ENCODE data around the gene CALCA.

Gene CALCA

DNA sequence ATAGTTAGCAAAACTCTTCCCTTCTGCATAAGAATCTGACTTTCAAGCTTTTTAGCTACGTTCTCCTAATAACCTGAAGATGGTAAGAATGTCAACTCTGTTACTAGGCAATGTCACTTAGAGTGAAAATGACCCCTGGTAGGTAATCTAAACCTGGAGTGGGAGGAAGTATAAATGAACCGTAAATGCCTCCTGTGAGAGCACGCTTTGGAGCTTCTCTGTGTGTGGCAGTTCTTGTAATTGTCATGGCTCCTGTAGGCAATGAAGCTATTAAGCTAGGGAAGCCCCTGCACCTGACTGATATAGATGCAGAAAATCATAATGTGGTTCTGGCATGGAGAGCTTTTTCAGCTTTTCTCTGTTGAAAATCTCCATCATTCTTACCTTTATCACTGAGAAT, 29.4 kb downstream of the CALCA start:
- TF ChIP-seq, protein P1, sequence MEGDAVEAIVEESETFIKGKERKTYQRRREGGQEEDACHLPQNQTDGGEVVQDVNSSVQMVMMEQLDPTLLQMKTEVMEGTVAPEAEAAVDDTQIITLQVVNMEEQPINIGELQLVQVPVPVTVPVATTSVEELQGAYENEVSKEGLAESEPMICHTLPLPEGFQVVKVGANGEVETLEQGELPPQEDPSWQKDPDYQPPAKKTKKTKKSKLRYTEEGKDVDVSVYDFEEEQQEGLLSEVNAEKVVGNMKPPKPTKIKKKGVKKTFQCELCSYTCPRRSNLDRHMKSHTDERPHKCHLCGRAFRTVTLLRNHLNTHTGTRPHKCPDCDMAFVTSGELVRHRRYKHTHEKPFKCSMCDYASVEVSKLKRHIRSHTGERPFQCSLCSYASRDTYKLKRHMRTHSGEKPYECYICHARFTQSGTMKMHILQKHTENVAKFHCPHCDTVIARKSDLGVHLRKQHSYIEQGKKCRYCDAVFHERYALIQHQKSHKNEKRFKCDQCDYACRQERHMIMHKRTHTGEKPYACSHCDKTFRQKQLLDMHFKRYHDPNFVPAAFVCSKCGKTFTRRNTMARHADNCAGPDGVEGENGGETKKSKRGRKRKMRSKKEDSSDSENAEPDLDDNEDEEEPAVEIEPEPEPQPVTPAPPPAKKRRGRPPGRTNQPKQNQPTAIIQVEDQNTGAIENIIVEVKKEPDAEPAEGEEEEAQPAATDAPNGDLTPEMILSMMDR (IDR thresholded peaks at IDR 0.05; ENCODE audit: low read depth, low read length, missing control alignments): no peak
- no peak overlapping the region for H3K4me3 ChIP-seq (replicated peaks; ENCODE audit: low read depth, low read length)
- DNase-seq (ENCODE audit: extremely low read depth, low read depth): no peak

- TF ChIP-seq, protein P1 (IDR thresholded peaks at IDR 0.05; ENCODE audit: low read depth, low read length, missing control alignments): no peak
Observed at GRCh38 chr11:14938936-14939335, 33.2 kb downstream of the CALCA start.

DNA sequence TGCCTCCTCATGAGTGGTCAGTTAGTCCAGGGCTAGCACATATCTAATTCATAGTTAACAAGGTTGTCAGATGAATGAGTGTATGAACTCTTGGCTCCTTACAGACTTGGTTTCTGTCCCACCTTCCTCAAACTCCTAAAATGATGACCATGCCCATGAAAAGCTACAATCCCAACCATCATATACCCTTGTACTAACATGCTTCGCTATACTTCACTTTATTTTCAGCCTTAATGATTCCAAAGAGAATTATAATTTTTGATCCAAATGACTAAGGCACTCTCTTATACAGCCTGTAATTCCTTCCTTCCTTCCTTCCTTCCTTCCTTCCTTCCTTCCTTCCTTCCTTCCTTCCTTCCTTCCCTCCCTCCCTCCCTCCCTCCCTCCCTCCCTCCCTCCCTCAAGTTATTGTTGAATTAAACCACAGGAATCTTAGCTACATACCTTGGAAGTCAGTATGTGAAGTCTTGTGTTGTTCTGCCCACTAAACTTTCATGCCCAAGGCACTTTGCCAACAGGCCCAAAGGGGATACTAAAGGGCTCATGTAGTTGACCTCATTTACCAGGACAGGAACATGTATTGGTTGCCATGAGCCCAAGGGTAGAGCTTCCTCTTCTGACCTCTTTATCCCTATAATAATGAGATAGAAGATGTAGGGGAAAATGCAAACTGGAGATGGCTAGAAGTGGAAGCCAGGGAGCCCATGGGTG, 37.4 kb downstream of the CALCA start:
- H3K4me3 ChIP-seq (replicated peaks; ENCODE audit: low read depth, low read length): no peak overlapping the region
- DNase-seq (ENCODE audit: extremely low read depth, low read depth): no peak
- TF ChIP-seq, protein P1 (IDR thresholded peaks at IDR 0.05; ENCODE audit: low read depth, low read length, missing control alignments): no peak

More at GRCh38 chr11:14938936-14939335, 33.2 kb downstream of the CALCA start:
- H3K4me3 ChIP-seq (replicated peaks; ENCODE audit: low read depth, low read length): no peak overlapping the region
- no peak for DNase-seq (ENCODE audit: extremely low read depth, low read depth)

DNA sequence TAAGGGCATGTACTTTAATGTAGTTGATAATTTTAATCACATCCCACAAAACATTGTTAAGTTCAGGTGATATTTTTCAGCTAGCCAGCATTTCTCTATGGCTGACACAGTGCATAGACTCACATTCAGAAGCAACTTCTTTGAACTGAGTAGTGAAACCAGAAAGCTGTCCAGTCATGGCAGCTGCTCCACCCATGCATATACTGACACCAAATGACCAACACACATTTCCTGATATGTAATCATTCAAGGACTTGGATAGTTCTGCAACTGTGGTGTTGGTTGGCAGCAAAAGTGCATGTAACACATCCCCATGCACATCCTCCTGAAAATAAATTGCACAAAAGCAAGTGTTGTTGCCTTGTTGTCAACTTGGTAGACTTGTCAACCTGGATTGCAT, 39.7 kb downstream of the CALCA start:
- H3K4me3 ChIP-seq (replicated peaks; ENCODE audit: low read depth, low read length): no peak overlapping the region
- no peak for DNase-seq (ENCODE audit: extremely low read depth, low read depth)
- TF ChIP-seq, protein P1 (IDR thresholded peaks at IDR 0.05; ENCODE audit: low read depth, low read length, missing control alignments): no peak

- no peak for DNase-seq (ENCODE audit: extremely low read depth, low read depth)
- TF ChIP-seq, protein P1 (IDR thresholded peaks at IDR 0.05; ENCODE audit: low read depth, low read length, missing control alignments): no peak
- no peak overlapping the region for H3K4me3 ChIP-seq (replicated peaks; ENCODE audit: low read depth, low read length)
Observed at GRCh38 chr11:14930369-14930768, 41.8 kb downstream of the CALCA start.

GRCh38 chr11:14927146-14927545, 45.0 kb downstream of the CALCA start:
- DNase-seq (ENCODE audit: extremely low read depth, low read depth): no peak
- TF ChIP-seq, protein P1 (IDR thresholded peaks at IDR 0.05; ENCODE audit: low read depth, low read length, missing control alignments): no peak
- H3K4me3 ChIP-seq (replicated peaks; ENCODE audit: low read depth, low read length): no peak overlapping the region

- TF ChIP-seq, protein P1 (IDR thresholded peaks at IDR 0.05; ENCODE audit: low read depth, low read length, missing control alignments): no peak
- no peak for DNase-seq (ENCODE audit: extremely low read depth, low read depth)
- H3K4me3 ChIP-seq (replicated peaks; ENCODE audit: low read depth, low read length): no peak overlapping the region
Observed at GRCh38 chr11:14924318-14924717, 47.8 kb downstream of the CALCA start.
